ENCODE results near the gene CD46.

Gene CD46

DNA sequence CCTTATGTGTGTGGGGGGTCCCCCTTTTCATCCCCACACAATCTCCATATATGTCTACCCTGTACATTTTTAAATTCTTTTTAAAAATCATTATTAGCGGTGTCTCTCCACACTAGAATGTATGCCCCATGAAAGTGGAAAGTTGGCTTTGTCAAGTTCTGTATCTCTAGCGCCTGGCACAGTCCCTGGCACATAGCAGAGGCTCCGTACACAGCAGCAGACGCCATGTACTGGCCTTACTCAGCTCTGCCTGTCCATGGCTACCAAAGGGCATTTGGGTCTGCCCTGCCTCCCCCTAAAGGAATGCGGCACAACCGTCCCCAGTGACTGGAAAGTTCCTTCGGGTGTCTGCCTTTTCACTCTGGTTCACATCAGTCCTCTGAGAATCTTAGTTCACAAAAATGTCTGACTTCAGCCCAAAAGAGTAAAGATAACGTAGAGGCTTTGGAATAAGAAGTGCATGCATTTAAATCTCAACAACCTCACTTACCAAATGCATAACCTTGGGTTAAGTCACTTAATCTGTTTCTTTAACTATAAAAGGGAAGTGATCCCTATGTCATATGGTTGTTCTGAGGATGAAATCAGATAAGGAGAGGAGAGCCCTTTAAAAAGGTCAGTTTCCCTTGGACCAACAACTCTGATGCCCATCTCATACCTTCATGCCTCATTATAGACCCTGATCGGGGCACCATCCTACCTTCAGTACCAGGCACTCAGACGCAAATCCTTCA is 61.1 kb downstream of the CD46 start:
- no peak for DNase-seq (ENCODE audit: low read depth in 1 of 2, low spot score in 1 of 2)

GRCh38 chr1:207813512-207813881 is 61.6 kb downstream of the CD46 start:
- no peak for DNase-seq (ENCODE audit: low read depth in 1 of 2, low spot score in 1 of 2)

DNA sequence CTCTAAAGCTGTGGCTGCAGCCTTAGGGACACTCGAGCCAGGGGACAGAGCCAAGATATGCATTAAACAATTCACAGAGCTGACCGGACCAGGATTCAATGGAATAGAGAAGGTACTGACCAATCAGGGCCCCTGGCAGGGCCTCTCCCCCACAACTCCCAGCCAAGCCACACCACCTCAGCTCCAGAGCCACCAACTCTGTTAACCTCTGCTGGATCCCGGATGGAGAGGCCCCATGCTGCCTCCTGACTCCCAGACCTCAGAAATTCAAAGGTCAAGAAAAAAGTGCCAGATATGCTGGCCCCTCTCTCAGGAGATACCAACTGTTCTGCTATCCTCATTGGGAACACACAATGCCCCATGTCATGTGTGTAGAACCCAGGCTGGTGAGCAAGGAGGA is 62.1 kb downstream of the CD46 start:
- no peak for DNase-seq (ENCODE audit: low read depth in 1 of 2, low spot score in 1 of 2)

GRCh38 chr1:207814469-207814868 is 62.6 kb downstream of the CD46 start:
- no peak for DNase-seq (ENCODE audit: low read depth in 1 of 2, low spot score in 1 of 2)

DNA sequence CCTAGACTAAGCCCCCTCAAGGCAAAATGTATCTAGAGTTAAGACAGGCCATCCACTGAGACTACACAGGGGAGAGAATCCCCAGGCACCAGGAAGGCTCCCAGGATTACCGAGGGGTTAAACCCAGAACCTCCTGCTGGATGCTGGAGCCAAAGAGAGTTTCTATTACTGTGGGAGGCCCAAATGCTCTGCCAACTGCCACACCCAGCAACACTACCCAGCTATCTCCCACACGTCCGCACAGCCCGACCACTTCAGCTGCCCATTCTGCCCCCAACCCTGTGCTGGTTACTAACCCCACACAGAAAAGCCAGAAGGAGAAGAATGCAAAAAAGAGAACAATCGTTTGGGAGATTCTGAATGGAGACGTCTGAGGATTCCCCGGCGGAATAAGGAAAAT is 63.6 kb downstream of the CD46 start:
- DNase-seq (ENCODE audit: low read depth in 1 of 2, low spot score in 1 of 2) = no peak

GRCh38 chr1:207815913-207816291 is 64.0 kb downstream of the CD46 start:
- DNase-seq (ENCODE audit: low read depth in 1 of 2, low spot score in 1 of 2) = no peak

DNA sequence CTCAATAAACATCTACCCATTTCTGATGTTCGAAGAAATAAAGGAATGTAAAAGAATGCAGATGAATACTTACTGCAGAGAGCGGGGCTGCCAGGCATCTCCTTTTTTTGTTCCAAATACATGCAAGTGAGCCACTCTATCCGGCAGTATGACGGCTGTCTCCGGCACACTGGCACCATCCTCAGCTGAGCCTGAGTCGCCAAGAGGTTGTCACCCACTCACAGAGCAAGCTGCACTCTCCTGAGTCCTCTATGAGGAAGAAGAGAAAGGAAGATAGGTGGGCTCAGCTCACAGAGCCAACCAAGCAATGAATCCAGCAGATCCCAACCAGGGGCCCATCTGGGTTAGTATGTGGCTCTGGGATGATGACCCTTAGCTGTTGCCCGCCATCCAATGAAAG is 65.3 kb downstream of the CD46 start:
- no peak for DNase-seq (ENCODE audit: low read depth in 1 of 2, low spot score in 1 of 2)

DNA sequence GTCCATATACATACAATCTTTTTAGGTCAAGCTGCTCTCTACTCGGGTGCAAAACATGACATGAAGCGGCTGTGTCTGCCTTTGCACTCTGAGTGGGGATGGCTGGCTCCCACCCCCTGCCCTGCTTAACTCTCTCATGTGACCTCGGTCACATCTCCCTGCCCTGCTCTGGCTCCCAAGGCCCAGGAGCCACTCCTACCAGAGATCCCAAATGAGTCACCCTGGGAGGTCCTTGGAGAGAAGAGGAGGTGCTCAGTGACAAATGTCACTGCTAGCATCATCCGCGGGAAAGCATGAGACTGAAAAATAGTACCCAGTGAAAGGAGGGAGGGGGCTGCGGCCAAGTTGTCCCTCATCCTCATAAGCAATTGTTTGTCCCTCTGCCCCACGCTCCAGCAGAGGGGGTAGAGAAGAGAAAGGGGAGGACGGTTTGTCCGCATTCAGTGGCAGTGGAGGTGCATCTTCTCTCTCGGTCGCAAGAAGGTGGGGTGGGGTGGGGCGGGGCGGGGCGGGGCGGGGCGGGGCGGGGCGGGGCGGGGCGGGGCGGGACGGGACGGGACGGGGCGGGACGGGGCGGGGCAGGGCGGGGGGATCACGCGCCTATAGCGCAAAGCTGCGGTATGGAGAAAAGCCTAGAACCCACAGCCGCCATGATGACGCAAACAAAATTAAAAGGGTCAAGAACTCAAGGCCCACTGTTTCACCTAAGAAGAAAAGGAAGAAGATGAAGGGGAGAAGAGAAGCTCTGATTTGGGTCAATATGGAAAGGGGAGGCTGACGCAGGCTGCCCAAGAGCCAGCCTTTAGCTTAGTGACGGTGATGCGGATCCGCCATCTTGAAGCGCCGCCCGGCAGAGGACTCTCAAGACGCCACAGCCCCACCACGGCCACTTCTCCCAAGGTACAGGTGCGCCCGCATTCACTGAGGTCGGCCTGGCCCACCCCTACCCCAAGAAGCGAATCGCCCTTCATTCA is 66.2 kb downstream of the CD46 start:
- DNase-seq (ENCODE audit: low read depth in 1 of 2, low spot score in 1 of 2) = no peak

GRCh38 chr1:207818971-207819451 is 67.2 kb downstream of the CD46 start:
- DNase-seq (ENCODE audit: low read depth in 1 of 2, low spot score in 1 of 2) = no peak

- no peak for DNase-seq (ENCODE audit: low read depth in 1 of 2, low spot score in 1 of 2)
These were observed 69.0 kb downstream of the CD46 start for GRCh38 chr1:207820568-207821463.

- DNase-seq (ENCODE audit: low read depth in 1 of 2, low spot score in 1 of 2) = no peak
These were observed 69.7 kb downstream of the CD46 start for GRCh38 chr1:207821464-207822045.

- no peak for DNase-seq (ENCODE audit: low read depth in 1 of 2, low spot score in 1 of 2)
These were observed 70.3 kb downstream of the CD46 start for GRCh38 chr1:207822124-207822601.

DNA sequence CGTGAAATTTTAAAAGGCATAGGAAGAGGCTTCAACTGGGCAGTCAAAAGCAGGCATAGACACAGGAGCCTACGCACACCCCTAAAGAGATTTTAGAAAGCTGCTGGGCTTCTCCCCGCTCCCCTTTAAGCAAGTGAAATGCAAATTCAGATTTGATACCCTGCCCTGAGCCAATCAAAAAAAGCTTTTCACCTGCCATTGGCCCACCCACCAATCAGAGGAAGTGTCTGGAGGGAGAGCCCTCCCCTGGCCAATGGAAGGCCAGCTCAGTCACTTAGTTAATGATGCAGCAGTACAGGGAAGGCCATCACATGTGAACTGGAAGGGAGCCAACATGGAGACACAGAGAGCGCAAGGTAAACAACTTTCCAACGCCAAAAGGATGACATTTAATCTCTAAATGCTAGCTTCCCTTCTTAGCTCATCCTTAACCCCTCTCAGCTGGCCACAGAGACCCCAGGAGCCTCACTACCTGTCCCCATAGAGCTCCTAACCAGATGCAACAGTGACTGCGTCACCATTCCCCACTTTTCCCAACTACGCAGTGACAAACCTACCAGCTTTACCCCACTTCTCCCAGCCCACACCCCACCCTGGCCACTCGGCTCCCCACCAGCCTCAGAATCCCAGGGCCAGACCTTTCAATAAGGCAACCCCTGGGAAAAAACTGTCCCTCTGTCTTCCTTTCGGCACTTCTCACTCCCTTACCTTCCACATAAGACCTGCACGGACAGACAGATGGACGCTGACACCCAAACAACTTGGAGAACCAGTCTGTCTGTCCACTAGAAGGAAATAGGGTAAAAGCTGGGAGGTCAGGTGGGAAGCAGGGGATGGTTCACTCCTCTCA is 71.0 kb downstream of the CD46 start:
- DNase-seq (ENCODE audit: low read depth in 1 of 2, low spot score in 1 of 2) = peak in 1 of 2 donors; percentile 50

DNA sequence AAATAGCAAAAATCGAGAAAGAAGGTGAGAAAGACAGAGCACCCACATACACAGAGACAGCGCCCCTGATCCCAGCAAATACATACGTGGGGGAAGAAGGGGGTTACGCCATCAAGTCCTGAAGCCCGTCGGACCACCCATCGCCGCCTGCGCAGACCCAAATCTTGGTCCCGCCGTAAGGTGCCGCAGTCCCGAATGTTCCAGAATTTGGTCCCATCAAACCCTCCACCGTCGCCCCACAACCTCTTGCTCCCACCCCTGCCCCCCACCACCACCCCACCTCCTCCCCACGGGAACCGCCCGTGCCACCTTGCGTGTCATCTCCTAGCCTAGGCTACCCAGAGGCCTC is 71.7 kb downstream of the CD46 start:
- no peak for DNase-seq (ENCODE audit: low read depth in 1 of 2, low spot score in 1 of 2)

GRCh38 chr1:207823880-207824566 is 72.2 kb downstream of the CD46 start:
- peak; percentile 40 to 67 for DNase-seq (ENCODE audit: low read depth in 1 of 2, low spot score in 1 of 2)

DNA sequence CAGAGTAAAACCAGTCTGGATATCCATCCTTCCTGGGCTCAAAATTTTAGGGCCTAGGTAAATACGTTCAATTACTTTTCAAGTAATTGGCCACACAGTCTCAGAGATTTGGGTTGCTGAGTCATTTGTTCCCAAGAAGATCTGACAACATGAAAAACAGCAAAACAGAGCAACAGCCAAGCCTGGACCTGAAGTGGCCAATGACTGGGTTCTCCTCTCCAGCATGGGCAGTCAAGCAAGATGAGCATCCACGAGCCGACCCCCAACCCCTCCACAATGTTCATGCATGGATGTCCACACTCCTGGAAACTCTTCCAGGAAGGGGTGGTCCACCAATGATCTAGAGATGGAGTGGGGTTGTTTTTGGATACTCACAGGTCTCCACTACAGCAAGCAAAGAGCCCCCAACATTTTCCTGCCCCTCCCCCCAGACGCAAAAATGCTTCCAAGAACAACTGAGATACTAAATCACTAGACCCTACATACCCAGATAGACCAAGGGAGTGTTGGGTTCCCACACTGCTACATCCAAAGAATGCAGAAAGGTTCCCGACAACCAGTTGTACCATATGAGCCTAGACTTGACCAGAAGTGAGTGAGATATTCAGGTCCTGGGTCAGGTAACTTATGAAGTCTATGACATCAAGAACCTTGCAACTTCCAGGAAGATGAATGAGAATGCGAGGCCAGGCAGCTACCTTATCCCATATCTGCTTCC is 73.0 kb downstream of the CD46 start:
- DNase-seq (ENCODE audit: low read depth in 1 of 2, low spot score in 1 of 2) = no peak

DNA sequence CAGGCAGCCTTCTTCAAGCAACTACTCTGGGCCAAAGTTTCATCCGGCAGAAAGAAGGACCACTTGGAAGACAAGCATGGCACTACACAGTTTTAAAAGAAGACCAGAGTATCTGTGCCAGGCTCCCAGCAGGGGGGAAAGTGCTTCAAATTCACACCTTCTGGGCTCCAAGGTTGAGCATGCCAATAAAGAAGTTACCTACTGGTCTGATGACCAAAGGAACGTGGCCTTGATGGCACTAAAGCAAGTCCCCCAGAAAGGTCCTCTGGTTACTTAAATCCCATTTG is 73.5 kb downstream of the CD46 start:
- no peak for DNase-seq (ENCODE audit: low read depth in 1 of 2, low spot score in 1 of 2)

DNA sequence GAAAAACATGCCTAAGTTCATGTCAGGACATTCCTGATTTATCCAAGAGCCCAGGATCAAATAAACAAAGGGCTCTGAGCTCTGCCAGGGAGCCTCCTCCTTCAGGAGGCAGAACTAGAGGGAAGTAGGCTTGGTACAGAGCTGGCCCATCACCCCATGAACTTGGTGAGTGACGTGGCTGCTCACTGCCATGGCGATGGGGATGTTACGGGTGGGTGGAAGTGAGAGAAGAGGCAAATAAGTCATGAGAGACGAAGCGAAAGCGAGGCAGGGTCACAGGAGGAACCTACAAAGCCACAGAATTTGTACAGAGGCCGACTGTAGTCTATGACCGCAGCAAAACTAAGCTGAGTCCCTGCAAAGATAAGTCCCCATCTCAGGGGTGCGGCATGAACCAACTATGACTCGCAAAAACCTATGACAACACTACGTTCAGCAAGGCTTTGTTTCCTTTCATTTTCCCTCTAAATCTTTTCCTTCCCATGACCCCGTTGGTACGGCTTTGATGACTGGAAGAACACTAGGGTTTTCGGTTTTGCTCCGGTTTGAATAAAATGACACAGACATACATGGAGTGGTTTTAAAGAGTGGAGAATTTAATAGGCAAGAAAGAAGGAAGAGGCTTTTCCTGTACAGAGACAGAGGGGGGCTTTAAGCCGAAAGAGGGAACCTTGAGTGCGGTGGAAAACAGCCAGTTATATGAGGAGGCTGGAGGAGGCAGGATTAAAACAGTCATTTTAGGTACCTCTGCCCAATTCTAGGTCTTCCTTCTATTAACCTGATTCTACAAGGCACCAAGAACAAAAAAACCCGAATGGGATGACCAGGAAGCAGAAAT is 74.1 kb downstream of the CD46 start:
- peak; percentile 42 to 73 for DNase-seq (ENCODE audit: low read depth in 1 of 2, low spot score in 1 of 2)
